NOMO-1 treated with DMSO at 0.1 percent for 48 hours (cell line): ENCODE data around the gene MAB21L4.

Experiments
- DNase-seq: peaks from one replicate; lab custom pipeline; 2025; ENCODE audit not compliant: unreplicated experiment; lab: John Stamatoyannopoulos, UW

MAB21L4 gene

DNA sequence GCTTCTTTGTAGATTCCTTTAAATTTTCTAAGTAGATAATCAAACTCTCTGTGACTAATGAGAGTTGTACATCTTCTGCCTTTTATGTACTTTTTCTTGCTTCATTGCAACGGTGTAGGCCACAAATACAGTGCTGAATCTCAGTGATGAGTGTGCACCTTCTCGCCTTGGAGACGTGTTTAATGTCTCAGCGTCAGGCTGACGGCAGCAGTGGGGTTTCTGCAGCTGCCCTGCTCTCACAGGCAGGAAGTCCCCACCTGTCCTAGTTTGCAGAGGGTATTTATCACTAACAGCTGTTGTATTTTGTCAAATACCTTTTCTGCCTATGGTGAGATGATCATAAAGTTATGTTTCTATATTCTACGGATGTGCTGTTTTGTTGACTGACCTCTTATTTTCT lies 14.0 kb downstream of the MAB21L4 start:
- DNase-seq: no peak

- no peak for DNase-seq
Observed at GRCh38 chr2:240879105-240879504, 16.9 kb downstream of the MAB21L4 start.

DNA sequence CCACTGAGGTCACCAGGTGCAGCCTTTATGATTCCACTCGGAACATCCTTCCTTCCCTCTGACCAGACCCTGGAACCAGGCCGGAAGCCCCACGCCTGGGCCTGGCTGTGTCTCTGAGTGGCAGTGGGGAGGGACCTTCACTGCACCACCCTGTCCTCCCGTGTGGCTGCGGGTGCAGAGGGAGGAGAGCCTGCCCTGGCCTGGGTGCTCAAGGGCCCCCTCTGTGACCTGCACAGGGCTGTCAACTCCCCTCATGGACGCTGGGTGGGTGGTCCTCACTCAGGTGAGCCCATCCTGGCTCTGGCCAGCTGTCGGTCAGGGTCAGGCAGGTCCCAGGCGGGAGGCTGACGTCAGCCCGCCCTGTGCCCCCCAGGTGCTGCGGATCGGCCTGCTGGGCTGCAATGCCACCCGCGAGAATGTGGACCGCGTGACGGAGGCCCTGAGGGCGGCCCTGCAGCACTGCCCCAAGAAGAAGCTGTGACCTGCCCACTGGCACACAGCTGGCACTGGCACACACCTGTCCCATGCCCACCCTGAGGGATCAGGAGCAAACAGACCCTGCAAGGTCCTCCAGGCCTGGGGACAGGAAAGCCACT lies 17.5 kb downstream of the MAB21L4 start:
- no peak for DNase-seq

DNA sequence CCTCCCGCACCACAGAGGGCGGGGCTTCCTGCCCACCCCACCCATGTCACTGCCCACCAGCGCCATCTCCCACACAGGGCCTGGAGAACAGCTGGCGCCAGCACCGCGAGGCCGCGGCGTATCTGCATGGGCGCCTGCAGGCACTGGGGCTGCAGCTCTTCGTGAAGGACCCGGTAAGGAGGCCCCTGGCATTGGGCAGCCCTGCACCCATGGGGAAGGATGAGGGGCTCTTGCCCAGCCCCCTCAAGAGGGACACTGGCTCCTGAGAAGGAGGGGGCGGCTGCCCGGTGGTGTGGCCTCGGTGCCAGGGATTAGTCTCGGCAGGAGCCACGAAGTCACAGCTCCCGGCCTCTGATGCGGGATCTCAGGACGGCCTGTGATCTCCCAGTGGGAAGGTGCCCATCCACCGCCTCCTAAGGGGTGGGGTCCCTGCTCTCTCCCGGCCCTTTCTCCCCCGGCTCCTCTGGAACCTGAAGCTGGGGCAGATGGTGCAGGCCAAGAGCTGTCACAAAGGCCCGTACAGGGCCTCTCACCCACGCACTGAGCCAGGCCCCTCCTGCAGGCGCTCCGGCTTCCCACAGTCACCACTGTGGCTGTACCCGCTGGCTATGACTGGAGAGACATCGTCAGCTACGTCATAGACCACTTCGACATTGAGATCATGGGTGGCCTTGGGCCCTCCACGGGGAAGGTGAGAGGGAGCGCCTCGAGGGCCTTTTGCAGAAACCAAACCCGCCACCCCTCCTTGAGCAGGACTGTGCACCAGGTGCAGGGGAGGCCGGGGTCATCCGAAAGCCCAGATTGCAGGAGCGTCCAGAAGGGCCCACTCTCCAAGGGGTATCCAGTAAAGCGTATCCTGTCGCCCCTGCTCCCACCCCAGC lies 18.3 kb downstream of the MAB21L4 start:
- DNase-seq: no peak

- DNase-seq: no peak
Observed at GRCh38 chr2:240876475-240877251, 19.3 kb downstream of the MAB21L4 start.

- no peak for DNase-seq
Observed at GRCh38 chr2:240876035-240876474, 19.9 kb downstream of the MAB21L4 start.

GRCh38 chr2:240875228-240876034 lies 20.5 kb downstream of the MAB21L4 start:
- DNase-seq: no peak

GRCh38 chr2:240874715-240875227 lies 21.2 kb downstream of the MAB21L4 start:
- DNase-seq: no peak

GRCh38 chr2:240873805-240874714 lies 21.9 kb downstream of the MAB21L4 start:
- DNase-seq: no peak

- DNase-seq: no peak
Observed at GRCh38 chr2:240873098-240873788, 22.7 kb downstream of the MAB21L4 start.

GRCh38 chr2:240872317-240873097 lies 23.4 kb downstream of the MAB21L4 start:
- DNase-seq: no peak

GRCh38 chr2:240871071-240871958 lies 24.6 kb downstream of the MAB21L4 start:
- DNase-seq: no peak

- no peak for DNase-seq
Observed at GRCh38 chr2:240869956-240870875, 25.7 kb downstream of the MAB21L4 start.

DNA sequence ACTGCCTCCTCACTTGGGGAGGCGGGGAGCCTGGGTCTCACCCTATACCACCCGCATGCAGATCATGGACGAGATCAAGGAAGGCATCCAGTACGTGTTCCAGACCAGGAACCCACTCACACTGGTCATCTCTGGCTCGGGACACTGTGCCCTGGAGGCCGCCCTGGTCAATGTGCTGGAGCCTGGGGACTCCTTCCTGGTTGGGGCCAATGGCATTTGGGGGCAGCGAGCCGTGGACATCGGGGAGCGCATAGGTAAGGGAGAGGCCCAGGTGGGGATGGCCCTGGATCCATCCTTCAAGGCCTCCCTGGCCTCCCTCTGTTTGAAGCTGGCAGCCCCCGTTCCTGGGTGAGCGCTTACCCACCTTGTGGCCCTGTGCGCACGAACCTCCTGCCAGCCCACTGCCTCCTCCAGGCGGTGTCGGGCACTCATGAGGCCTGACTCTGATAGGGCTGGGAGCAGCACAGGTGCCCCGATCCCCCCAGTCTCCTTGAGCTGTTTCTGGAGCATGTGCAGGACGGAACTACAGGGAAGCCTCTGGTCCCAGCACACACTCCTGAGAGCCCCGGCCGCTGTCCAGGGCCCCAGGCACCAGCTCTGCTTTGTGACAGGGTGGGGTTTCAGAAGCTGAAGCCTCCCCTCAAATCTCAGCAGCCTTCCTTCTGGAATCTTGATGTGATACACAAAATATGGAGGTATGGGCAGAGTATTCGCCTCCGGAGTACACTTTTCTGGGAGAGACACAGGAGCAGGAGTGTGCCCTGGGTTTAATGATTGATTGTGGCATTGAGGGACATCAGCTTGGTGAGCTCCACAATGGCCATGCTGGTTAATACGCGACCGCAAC lies 26.6 kb downstream of the MAB21L4 start:
- DNase-seq: no peak
